NCI-H69 (cell line): ENCODE measurements around the gene ALDH1L1.

Source experiments
- DNase-seq: peaks from one replicate; lab custom pipeline; 2025; lab: John Stamatoyannopoulos, UW

Gene ALDH1L1

GRCh38 chr3:126134219-126134975 lies 46.0 kb downstream of the ALDH1L1 start:
- DNase-seq, result peak; percentile 32

GRCh38 chr3:126133606-126134005 lies 46.8 kb downstream of the ALDH1L1 start:
- DNase-seq, result no peak

- DNase-seq, result peak; percentile 3
Measured at GRCh38 chr3:126132751-126133511, 47.5 kb downstream of the ALDH1L1 start.

GRCh38 chr3:126131881-126132750 lies 48.3 kb downstream of the ALDH1L1 start:
- no peak for DNase-seq

- no peak for DNase-seq
Measured at GRCh38 chr3:126130981-126131745, 49.2 kb downstream of the ALDH1L1 start.

- no peak for DNase-seq
Measured at GRCh38 chr3:126130081-126130855, 50.1 kb downstream of the ALDH1L1 start.

- DNase-seq, result peak; percentile 2
Measured at GRCh38 chr3:126129398-126129891, 50.9 kb downstream of the ALDH1L1 start.

GRCh38 chr3:126128504-126129397 lies 51.6 kb downstream of the ALDH1L1 start:
- DNase-seq, result no peak

GRCh38 chr3:126127904-126128303 lies 52.5 kb downstream of the ALDH1L1 start:
- no peak for DNase-seq

GRCh38 chr3:126127452-126127851 lies 52.9 kb downstream of the ALDH1L1 start:
- no peak for DNase-seq

GRCh38 chr3:126126811-126127431 lies 53.5 kb downstream of the ALDH1L1 start:
- DNase-seq, result no peak

- no peak for DNase-seq
Measured at GRCh38 chr3:126126286-126126685, 54.1 kb downstream of the ALDH1L1 start.

- no peak for DNase-seq
Measured at GRCh38 chr3:126125781-126126251, 54.6 kb downstream of the ALDH1L1 start.

- DNase-seq, result no peak
Measured at GRCh38 chr3:126125341-126125740, 55.0 kb downstream of the ALDH1L1 start.

- no peak for DNase-seq
Measured at GRCh38 chr3:126124896-126125295, 55.5 kb downstream of the ALDH1L1 start.

- DNase-seq, result peak; percentile 45
Measured at GRCh38 chr3:126124148-126124868, 56.1 kb downstream of the ALDH1L1 start.

GRCh38 chr3:126121632-126122031 lies 58.8 kb downstream of the ALDH1L1 start:
- no peak for DNase-seq

GRCh38 chr3:126121074-126121473 lies 59.3 kb downstream of the ALDH1L1 start:
- no peak for DNase-seq
